Neural progenitor cell (in vitro differentiated cells): ENCODE results near the gene SUN5. TPM values are rescaled to one million over a fixed set of nuclear protein-coding genes. Genes with fewer than 3 reads are reported as not detected.

ENCODE experiments used
- DNase-seq: peaks from one replicate; pipeline ENCODE4 v3.0.0-alpha.2; 2016; ENCODE audit warnings: low spot score
- H2AFZ ChIP-seq: fragments of 200-600 bp; sonication (generic); replicated peaks from 2 replicates; pipeline ENCODE4 v1.6.1; 2016; ENCODE audit warnings: antibody characterized with exemption
- H3F3A ChIP-seq: fragments of 200-600 bp; sonication (generic); 2 replicates; pipeline ENCODE4 v1.6.1; 2016; ENCODE audit warnings: antibody characterized with exemption, low read depth
- H3K27ac ChIP-seq: fragments of 200-600 bp; sonication (generic); 2 replicates; pipeline ENCODE4 v1.5.1; 2016; ENCODE audit warnings: mild to moderate bottlenecking
- H3K27me3 ChIP-seq: fragments of 200-600 bp; sonication (generic); 2 replicates; pipeline ENCODE4 v1.6.1; 2016; ENCODE audit warnings: mild to moderate bottlenecking, moderate library complexity
- H3K36me3 ChIP-seq: fragments of 200-600 bp; sonication (generic); 2 replicates; pipeline ENCODE4 v1.5.1; 2016
- H3K4me1 ChIP-seq: fragments of 200-600 bp; sonication (generic); 2 replicates; pipeline ENCODE4 v1.6.1; 2016; ENCODE audit warnings: mixed run types
- H3K4me2 ChIP-seq: fragments of 200-600 bp; sonication (generic); 2 replicates; pipeline ENCODE4 v1.6.1; 2016
- H3K4me3 ChIP-seq: fragments of 200-600 bp; sonication (generic); 2 replicates; pipeline ENCODE4 v1.5.1; 2016
- H3K79me2 ChIP-seq: fragments of 200-600 bp; sonication (generic); 2 replicates; pipeline ENCODE4 v1.6.1; 2016; ENCODE audit warnings: low read depth
- H3K9ac ChIP-seq: fragments of 200-600 bp; sonication (generic); 2 replicates; pipeline ENCODE4 v1.6.1; 2016
- H3K9me3 ChIP-seq: fragments of 200-600 bp; sonication (generic); 2 replicates; pipeline ENCODE4 v1.5.1; 2016; ENCODE audit warnings: low read depth
- H4K20me1 ChIP-seq: fragments of 200-600 bp; sonication (generic); 2 replicates; pipeline ENCODE4 v1.6.1; 2016; ENCODE audit warnings: low read depth
- H3K27ac Mint-ChIP-seq: 3 replicates; pipeline ENCODE4 v1.8.0; 2021; ENCODE audit warnings: mixed read lengths
- H3K27me3 Mint-ChIP-seq: 2 replicates; pipeline ENCODE4 v1.8.0; 2022; ENCODE audit warnings: low read depth, mild to moderate bottlenecking, inconsistent platforms, moderate library complexity, mixed read lengths; ENCODE audit not compliant: insufficient read depth
- H3K36me3 Mint-ChIP-seq: 3 replicates; pipeline ENCODE4 v1.8.0; 2021; ENCODE audit warnings: mixed read lengths
- H3K4me1 Mint-ChIP-seq: 3 replicates; pipeline ENCODE4 v1.8.0; 2021; ENCODE audit warnings: mixed read lengths
- H3K4me3 Mint-ChIP-seq: 3 replicates; pipeline ENCODE4 v1.8.0; 2021; ENCODE audit warnings: mild to moderate bottlenecking, moderate library complexity, mixed read lengths
- H3K9me3 Mint-ChIP-seq: 3 replicates; pipeline ENCODE4 v1.8.0; 2020; ENCODE audit warnings: mixed read lengths
- CTCF ChIP-seq: fragments of 200-600 bp; sonication (generic); IDR thresholded peaks from 2 replicates; pipeline ENCODE4 v1.5.1; 2017; ENCODE audit warnings: antibody characterized with exemption, mild to moderate bottlenecking
- EZH2 ChIP-seq: fragments of 200-600 bp; sonication (generic); IDR thresholded peaks from 2 replicates; pipeline ENCODE4 v1.6.1; 2017; ENCODE audit warnings: antibody characterized with exemption, mild to moderate bottlenecking, moderate library complexity
- EZH2phosphoT487 ChIP-seq: fragments of 200-600 bp; sonication (generic); IDR thresholded peaks from 2 replicates; pipeline ENCODE4 v1.6.1; 2017; ENCODE audit warnings: antibody characterized with exemption
- total RNA-seq: library from RNA; depleted of rRNA; stranded (reverse); fragments of >200 nt; gene quantifications from 2 replicates; pipeline ENCODE4 v1.2.3, GENCODE V29; 2015; ENCODE audit warnings: low replicate concordance

Gene SUN5
- total RNA-seq, 1 donor from 2014 or later: not detected

- Mint-ChIP-seq H3K27ac (no peak overlapping the region), H3K4me1 (no peaks in the 10 kb centered on the region), H3K36me3 (no peaks in the 10 kb centered on the region), H3K9me3 (peaks cover 19% of the 10 kb centered on the region), H3K4me3 (no peak overlapping the region), H3K27me3 (peaks cover 7% of the 10 kb centered on the region)
- Histone ChIP-seq H3K36me3 (no peaks in the 10 kb centered on the region), H3K27me3 (peaks cover 22% of the 10 kb centered on the region), H3K79me2 (no peaks in the 10 kb centered on the region), H3K9me3 (no peaks in the 10 kb centered on the region), H3K27ac (no peak overlapping the region), H3F3A (no peaks in the 10 kb centered on the region), H3K4me1 (no peaks in the 10 kb centered on the region), H4K20me1 (no peaks in the 10 kb centered on the region), H2AFZ (no peak overlapping the region), H3K4me3 (no peak overlapping the region), H3K9ac (no peak overlapping the region), H3K4me2 (no peak overlapping the region)
- no peak for DNase-seq
- no peak for TF ChIP-seq EZH2phosphoT487
- TF ChIP-seq EZH2: no peak
- TF ChIP-seq CTCF: no peak
Measured at GRCh38 chr20:33042430-33042829, 38.2 kb upstream of the SUN5 start.

GRCh38 chr20:33038243-33038642 lies 34.0 kb upstream of the SUN5 start:
- H3K27ac Mint-ChIP-seq: no peak overlapping the region
- Histone ChIP-seq H3K27me3 (peaks cover 26% of the 10 kb centered on the region), H3K27ac (no peak overlapping the region), H3K4me2 (no peak overlapping the region), H3K36me3 (no peaks in the 10 kb centered on the region), H2AFZ (no peak overlapping the region), H3K4me3 (no peak overlapping the region), H3F3A (no peaks in the 10 kb centered on the region), H3K9me3 (no peaks in the 10 kb centered on the region), H3K4me1 (no peaks in the 10 kb centered on the region), H4K20me1 (no peaks in the 10 kb centered on the region), H3K9ac (no peak overlapping the region), H3K79me2 (no peaks in the 10 kb centered on the region)
- no peak overlapping the region for H3K4me3 Mint-ChIP-seq
- H3K27me3 Mint-ChIP-seq: peaks cover 13% of the 10 kb centered on the region
- H3K9me3 Mint-ChIP-seq: no peaks in the 10 kb centered on the region
- no peaks in the 10 kb centered on the region for H3K4me1 Mint-ChIP-seq
- TF ChIP-seq EZH2phosphoT487 (no peak), CTCF (no peak), EZH2 (no peak)
- H3K36me3 Mint-ChIP-seq: no peaks in the 10 kb centered on the region
- DNase-seq: no peak

GRCh38 chr20:33037456-33037855 lies 33.2 kb upstream of the SUN5 start:
- TF ChIP-seq EZH2: no peak
- TF ChIP-seq EZH2phosphoT487: no peak
- TF ChIP-seq CTCF: no peak
- Mint-ChIP-seq H3K27me3 (peaks cover 13% of the 10 kb centered on the region), H3K9me3 (no peaks in the 10 kb centered on the region)

More at GRCh38 chr20:33037456-33037855, 33.2 kb upstream of the SUN5 start:
- Histone ChIP-seq H3K36me3 (no peaks in the 10 kb centered on the region), H3K27me3 (peaks cover 26% of the 10 kb centered on the region), H3K79me2 (no peaks in the 10 kb centered on the region), H3K4me2 (no peak overlapping the region), H3F3A (no peaks in the 10 kb centered on the region), H3K9me3 (no peaks in the 10 kb centered on the region), H3K4me1 (no peaks in the 10 kb centered on the region), H4K20me1 (no peaks in the 10 kb centered on the region), H2AFZ (no peak overlapping the region), H3K9ac (no peak overlapping the region), H3K27ac (no peak overlapping the region), H3K4me3 (no peak overlapping the region)
- Mint-ChIP-seq H3K27ac (no peak overlapping the region), H3K4me3 (no peak overlapping the region), H3K36me3 (no peaks in the 10 kb centered on the region), H3K4me1 (no peaks in the 10 kb centered on the region)
- DNase-seq: no peak
